Measurements from ENCODE around the gene STAC3.

STAC3 gene

DNA sequence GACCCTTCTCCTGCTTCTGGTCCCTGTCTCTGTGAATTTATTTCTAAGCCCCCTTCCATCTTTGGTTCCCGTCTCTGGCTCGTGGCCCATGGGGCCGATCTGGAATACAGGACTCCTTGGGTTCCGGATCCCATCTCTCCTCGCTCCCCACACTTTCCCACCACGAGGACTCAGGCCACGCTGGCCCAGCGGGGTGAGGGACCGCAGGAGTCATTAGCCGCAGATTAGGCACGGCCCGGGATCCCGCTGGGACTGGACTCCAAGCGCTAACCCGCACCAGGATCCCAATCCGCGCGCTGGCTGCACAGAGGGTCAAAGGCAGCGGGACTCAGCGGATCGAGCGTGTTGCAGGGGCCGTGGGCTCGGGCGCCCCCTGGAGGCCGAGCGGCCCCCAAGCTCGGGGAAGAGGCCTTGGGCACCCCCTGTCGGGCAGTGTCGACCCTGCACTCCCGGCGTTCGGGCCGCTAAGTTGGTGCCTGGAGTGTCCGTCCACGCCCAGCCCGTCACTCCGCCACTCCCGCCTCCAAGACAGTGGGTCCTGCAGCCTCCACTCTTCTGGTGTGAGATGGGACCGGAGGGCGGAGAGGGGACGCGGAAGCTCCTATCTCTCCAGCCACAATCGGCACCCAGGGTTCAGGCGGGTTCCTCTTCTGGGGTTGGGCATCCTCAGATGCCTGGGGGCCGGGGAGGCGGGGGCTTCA, 12.0 kb downstream of the STAC3 start (continued):
- TF ChIP-seq, protein P1, sequence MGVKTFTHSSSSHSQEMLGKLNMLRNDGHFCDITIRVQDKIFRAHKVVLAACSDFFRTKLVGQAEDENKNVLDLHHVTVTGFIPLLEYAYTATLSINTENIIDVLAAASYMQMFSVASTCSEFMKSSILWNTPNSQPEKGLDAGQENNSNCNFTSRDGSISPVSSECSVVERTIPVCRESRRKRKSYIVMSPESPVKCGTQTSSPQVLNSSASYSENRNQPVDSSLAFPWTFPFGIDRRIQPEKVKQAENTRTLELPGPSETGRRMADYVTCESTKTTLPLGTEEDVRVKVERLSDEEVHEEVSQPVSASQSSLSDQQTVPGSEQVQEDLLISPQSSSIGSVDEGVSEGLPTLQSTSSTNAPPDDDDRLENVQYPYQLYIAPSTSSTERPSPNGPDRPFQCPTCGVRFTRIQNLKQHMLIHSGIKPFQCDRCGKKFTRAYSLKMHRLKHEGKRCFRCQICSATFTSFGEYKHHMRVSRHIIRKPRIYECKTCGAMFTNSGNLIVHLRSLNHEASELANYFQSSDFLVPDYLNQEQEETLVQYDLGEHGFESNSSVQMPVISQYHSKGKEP (tag by site-specific recombination; IDR thresholded peaks at IDR 0.05) = peak; percentile 85; the same call in 1 of the 2 replicates
- TF ChIP-seq SP7 (tag by site-specific recombination; IDR thresholded peaks at IDR 0.05) (peak; percentile 80), ZNF148 (tag by site-specific recombination; IDR thresholded peaks at IDR 0.05; ENCODE audit: borderline replicate concordance) (no peak), ZXDB (tag by site-specific recombination; IDR thresholded peaks at IDR 0.05) (peak; percentile 79), ZEB2 (tag by site-specific recombination; IDR thresholded peaks at IDR 0.05) (peak; percentile 93), ZNF19 (tag by site-specific recombination; IDR thresholded peaks at IDR 0.05; ENCODE audit: low read depth) (no peak), CTCF (tag by site-specific recombination; IDR thresholded peaks at IDR 0.05) (peak; percentile 100), ZNF610 (tag by site-specific recombination; IDR thresholded peaks at IDR 0.05; ENCODE audit: borderline replicate concordance) (peak; percentile 74; the same call in 1 of the 2 replicates), ZNF660 (tag by site-specific recombination; IDR thresholded peaks at IDR 0.05) (peak; percentile 97), ZNF785 (tag by site-specific recombination; IDR thresholded peaks at IDR 0.05) (peak; percentile 22; the same call in 1 of the 2 replicates), ZNF514 (tag by site-specific recombination; IDR thresholded peaks at IDR 0.05) (no peak), REPIN1 (tag by site-specific recombination; IDR thresholded peaks at IDR 0.05; ENCODE audit: low read depth) (peak; percentile 21; the same call in 1 of the 2 replicates), ZBTB21 (tag by site-specific recombination; IDR thresholded peaks at IDR 0.05) (0 out of 2 replicates have a peak, but pooled peaks have one; percentile 49), KLF9 (tag by site-specific recombination; IDR thresholded peaks at IDR 0.05; ENCODE audit: low read depth) (peak; percentile 70), PRDM2 (tag by site-specific recombination; IDR thresholded peaks at IDR 0.05; ENCODE audit: borderline replicate concordance) (no peak), ZNF549 (tag by site-specific recombination; IDR thresholded peaks at IDR 0.05) (no peak), SCRT2 (tag by site-specific recombination; IDR thresholded peaks at IDR 0.05) (peak; percentile 64)
- TF ChIP-seq, protein P2, sequence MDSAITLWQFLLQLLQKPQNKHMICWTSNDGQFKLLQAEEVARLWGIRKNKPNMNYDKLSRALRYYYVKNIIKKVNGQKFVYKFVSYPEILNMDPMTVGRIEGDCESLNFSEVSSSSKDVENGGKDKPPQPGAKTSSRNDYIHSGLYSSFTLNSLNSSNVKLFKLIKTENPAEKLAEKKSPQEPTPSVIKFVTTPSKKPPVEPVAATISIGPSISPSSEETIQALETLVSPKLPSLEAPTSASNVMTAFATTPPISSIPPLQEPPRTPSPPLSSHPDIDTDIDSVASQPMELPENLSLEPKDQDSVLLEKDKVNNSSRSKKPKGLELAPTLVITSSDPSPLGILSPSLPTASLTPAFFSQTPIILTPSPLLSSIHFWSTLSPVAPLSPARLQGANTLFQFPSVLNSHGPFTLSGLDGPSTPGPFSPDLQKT (IDR thresholded peaks at IDR 0.05; ENCODE audit: borderline replicate concordance, low read depth, low read length) = no peak
- TF ChIP-seq, protein P3, sequence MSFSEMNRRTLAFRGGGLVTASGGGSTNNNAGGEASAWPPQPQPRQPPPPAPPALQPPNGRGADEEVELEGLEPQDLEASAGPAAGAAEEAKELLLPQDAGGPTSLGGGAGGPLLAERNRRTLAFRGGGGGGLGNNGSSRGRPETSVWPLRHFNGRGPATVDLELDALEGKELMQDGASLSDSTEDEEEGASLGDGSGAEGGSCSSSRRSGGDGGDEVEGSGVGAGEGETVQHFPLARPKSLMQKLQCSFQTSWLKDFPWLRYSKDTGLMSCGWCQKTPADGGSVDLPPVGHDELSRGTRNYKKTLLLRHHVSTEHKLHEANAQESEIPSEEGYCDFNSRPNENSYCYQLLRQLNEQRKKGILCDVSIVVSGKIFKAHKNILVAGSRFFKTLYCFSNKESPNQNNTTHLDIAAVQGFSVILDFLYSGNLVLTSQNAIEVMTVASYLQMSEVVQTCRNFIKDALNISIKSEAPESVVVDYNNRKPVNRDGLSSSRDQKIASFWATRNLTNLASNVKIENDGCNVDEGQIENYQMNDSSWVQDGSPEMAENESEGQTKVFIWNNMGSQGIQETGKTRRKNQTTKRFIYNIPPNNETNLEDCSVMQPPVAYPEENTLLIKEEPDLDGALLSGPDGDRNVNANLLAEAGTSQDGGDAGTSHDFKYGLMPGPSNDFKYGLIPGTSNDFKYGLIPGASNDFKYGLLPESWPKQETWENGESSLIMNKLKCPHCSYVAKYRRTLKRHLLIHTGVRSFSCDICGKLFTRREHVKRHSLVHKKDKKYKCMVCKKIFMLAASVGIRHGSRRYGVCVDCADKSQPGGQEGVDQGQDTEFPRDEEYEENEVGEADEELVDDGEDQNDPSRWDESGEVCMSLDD (tag by site-specific recombination; IDR thresholded peaks at IDR 0.05) = peak; percentile 42
- TF ChIP-seq, protein P4, sequence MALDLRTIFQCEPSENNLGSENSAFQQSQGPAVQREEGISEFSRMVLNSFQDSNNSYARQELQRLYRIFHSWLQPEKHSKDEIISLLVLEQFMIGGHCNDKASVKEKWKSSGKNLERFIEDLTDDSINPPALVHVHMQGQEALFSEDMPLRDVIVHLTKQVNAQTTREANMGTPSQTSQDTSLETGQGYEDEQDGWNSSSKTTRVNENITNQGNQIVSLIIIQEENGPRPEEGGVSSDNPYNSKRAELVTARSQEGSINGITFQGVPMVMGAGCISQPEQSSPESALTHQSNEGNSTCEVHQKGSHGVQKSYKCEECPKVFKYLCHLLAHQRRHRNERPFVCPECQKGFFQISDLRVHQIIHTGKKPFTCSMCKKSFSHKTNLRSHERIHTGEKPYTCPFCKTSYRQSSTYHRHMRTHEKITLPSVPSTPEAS (tag by site-specific recombination; IDR thresholded peaks at IDR 0.05) = 0 out of 2 replicates have a peak, but pooled peaks have one; percentile 53

All from HEK293 (cell line).